ENCODE results near the gene HDAC9. TPM values are rescaled to one million over a fixed set of nuclear protein-coding genes. Genes with fewer than 3 reads are reported as not detected.

Gene HDAC9
- total RNA-seq, 1 donor from 2014 or later = 27.6 TPM

GRCh38 chr7:18771834-18772566 is 276.5 kb downstream of the HDAC9 start:
- Histone ChIP-seq H3K27me3 (ENCODE audit: insufficient read depth, low read length) (no peaks in the 10 kb centered on the region), H3K36me3 (ENCODE audit: insufficient read depth, low read length) (no peaks in the 10 kb centered on the region), H2AFZ (ENCODE audit: low read depth, low read length) (no peak overlapping the region), H3K9me3 (ENCODE audit: insufficient read depth, low read depth, low read length) (no peaks in the 10 kb centered on the region), H3K4me2 (ENCODE audit: low read length) (no peak overlapping the region), H3K9ac (ENCODE audit: low read length) (no peak overlapping the region), H3K27ac (ENCODE audit: low read depth, low read length) (no peak overlapping the region), H3K4me1 (ENCODE audit: insufficient read depth, low read length) (peaks cover 39% of the 10 kb centered on the region), H3K4me3 (ENCODE audit: insufficient read depth, low read depth, low read length) (no peak overlapping the region), H3K79me2 (ENCODE audit: insufficient read depth, low read length) (no peaks in the 10 kb centered on the region), H4K20me1 (ENCODE audit: insufficient read depth, low read length) (no peaks in the 10 kb centered on the region)
- peaks cover 2% of the 10 kb centered on the region for H3K36me3 Mint-ChIP-seq (ENCODE audit: low read depth, unreplicated experiment)
- peaks cover 40% of the 10 kb centered on the region for H3K4me1 Mint-ChIP-seq (ENCODE audit: low read depth, unreplicated experiment)
- H3K27me3 Mint-ChIP-seq (ENCODE audit: low read depth, unreplicated experiment) = no peaks in the 10 kb centered on the region
- H3K9me3 Mint-ChIP-seq (ENCODE audit: unreplicated experiment) = no peaks in the 10 kb centered on the region
- DNase-seq (ENCODE audit: low read depth) = no peak
- no peak overlapping the region for H3K27ac Mint-ChIP-seq (ENCODE audit: unreplicated experiment)
- TF ChIP-seq CTCF (IDR thresholded peaks at IDR 0.05; ENCODE audit: insufficient read depth, low read depth, low read length) (no peak), EZH2 (IDR thresholded peaks at IDR 0.05; ENCODE audit: insufficient read depth, low read length) (no peak)
- peak; percentile 73 for FAIRE-seq
- no peak overlapping the region for H3K4me3 Mint-ChIP-seq (ENCODE audit: unreplicated experiment)

DNA sequence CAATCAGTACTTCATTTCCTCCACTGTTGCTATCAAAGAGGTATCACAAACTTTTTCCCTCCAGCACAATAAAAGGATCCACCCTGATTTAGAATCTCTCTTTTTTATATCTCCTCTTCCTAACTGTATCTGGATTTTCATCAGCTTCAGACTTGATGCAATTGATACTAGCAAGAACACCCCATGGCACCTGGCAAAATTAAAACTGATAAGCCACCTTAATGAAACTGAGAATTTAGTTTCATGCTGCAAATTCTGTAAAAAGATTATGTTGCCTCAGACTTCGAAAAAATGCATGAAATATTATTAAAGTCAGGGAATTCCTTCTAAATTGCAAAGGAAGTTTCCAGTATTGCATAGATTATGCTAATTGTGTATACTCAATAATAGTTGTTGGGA is 277.0 kb downstream of the HDAC9 start:
- Histone ChIP-seq H3K9me3 (ENCODE audit: insufficient read depth, low read depth, low read length) (no peaks in the 10 kb centered on the region), H3K9ac (ENCODE audit: low read length) (no peak overlapping the region), H3K4me3 (ENCODE audit: insufficient read depth, low read depth, low read length) (no peak overlapping the region), H3K27ac (ENCODE audit: low read depth, low read length) (no peak overlapping the region), H3K27me3 (ENCODE audit: insufficient read depth, low read length) (no peaks in the 10 kb centered on the region), H3K36me3 (ENCODE audit: insufficient read depth, low read length) (no peaks in the 10 kb centered on the region), H3K79me2 (ENCODE audit: insufficient read depth, low read length) (no peaks in the 10 kb centered on the region), H3K4me1 (ENCODE audit: insufficient read depth, low read length) (peaks cover 39% of the 10 kb centered on the region), H2AFZ (ENCODE audit: low read depth, low read length) (no peak overlapping the region), H4K20me1 (ENCODE audit: insufficient read depth, low read length) (no peaks in the 10 kb centered on the region), H3K4me2 (ENCODE audit: low read length) (no peak overlapping the region)
- FAIRE-seq (no peak), DNase-seq (ENCODE audit: low read depth) (no peak)
- Mint-ChIP-seq H3K4me1 (ENCODE audit: low read depth, unreplicated experiment) (peaks cover 43% of the 10 kb centered on the region), H3K36me3 (ENCODE audit: low read depth, unreplicated experiment) (peaks cover 2% of the 10 kb centered on the region), H3K9me3 (ENCODE audit: unreplicated experiment) (no peaks in the 10 kb centered on the region), H3K27ac (ENCODE audit: unreplicated experiment) (no peak overlapping the region), H3K4me3 (ENCODE audit: unreplicated experiment) (no peak overlapping the region), H3K27me3 (ENCODE audit: low read depth, unreplicated experiment) (no peaks in the 10 kb centered on the region)
- TF ChIP-seq CTCF (IDR thresholded peaks at IDR 0.05; ENCODE audit: insufficient read depth, low read depth, low read length) (no peak), EZH2 (IDR thresholded peaks at IDR 0.05; ENCODE audit: insufficient read depth, low read length) (no peak)

DNA sequence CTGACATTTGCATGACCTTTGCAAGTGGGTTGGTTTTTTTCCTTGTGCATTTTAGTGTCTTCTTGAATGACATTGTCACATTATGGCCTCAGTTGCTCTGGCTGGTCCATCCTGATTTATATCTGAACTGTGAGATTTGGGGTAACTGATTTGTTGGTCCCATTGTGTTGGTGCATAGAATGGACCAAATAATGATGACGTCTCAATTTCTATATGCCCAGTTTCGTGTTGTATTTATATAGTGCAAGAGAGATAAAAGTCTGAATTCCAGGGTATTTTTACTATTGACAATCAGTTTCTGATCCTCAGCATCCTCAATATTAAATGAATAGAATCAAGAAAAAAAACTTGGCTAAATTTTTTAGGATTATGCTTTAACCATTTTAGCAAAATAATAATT is 281.8 kb downstream of the HDAC9 start:
- DNase-seq (ENCODE audit: low read depth) = no peak
- H3K27me3 Mint-ChIP-seq (ENCODE audit: low read depth, unreplicated experiment) = no peaks in the 10 kb centered on the region
- Histone ChIP-seq H4K20me1 (ENCODE audit: insufficient read depth, low read length) (no peaks in the 10 kb centered on the region), H3K9ac (ENCODE audit: low read length) (no peak overlapping the region), H3K36me3 (ENCODE audit: insufficient read depth, low read length) (no peaks in the 10 kb centered on the region), H2AFZ (ENCODE audit: low read depth, low read length) (no peak overlapping the region), H3K79me2 (ENCODE audit: insufficient read depth, low read length) (no peaks in the 10 kb centered on the region), H3K27ac (ENCODE audit: low read depth, low read length) (no peak overlapping the region), H3K27me3 (ENCODE audit: insufficient read depth, low read length) (no peaks in the 10 kb centered on the region), H3K4me1 (ENCODE audit: insufficient read depth, low read length) (peaks cover 11% of the 10 kb centered on the region), H3K4me2 (ENCODE audit: low read length) (no peak overlapping the region), H3K9me3 (ENCODE audit: insufficient read depth, low read depth, low read length) (no peaks in the 10 kb centered on the region), H3K4me3 (ENCODE audit: insufficient read depth, low read depth, low read length) (no peak overlapping the region)
- TF ChIP-seq EZH2 (IDR thresholded peaks at IDR 0.05; ENCODE audit: insufficient read depth, low read length) = no peak
- no peak for TF ChIP-seq CTCF (IDR thresholded peaks at IDR 0.05; ENCODE audit: insufficient read depth, low read depth, low read length)
- H3K27ac Mint-ChIP-seq (ENCODE audit: unreplicated experiment) = no peak overlapping the region
- no peaks in the 10 kb centered on the region for H3K9me3 Mint-ChIP-seq (ENCODE audit: unreplicated experiment)
- H3K4me3 Mint-ChIP-seq (ENCODE audit: unreplicated experiment) = no peak overlapping the region
- H3K36me3 Mint-ChIP-seq (ENCODE audit: low read depth, unreplicated experiment) = peaks cover 2% of the 10 kb centered on the region
- no peak for FAIRE-seq
- H3K4me1 Mint-ChIP-seq (ENCODE audit: low read depth, unreplicated experiment) = peaks cover 28% of the 10 kb centered on the region

Measured in astrocyte (in vitro differentiated cells and primary cell).